WTC11 (cell line): ENCODE results near the gene CLN3. TPM values are rescaled to one million over a fixed set of nuclear protein-coding genes. Genes with fewer than 3 reads are reported as not detected.

Source experiments
- ATAC-seq: fragments of 200-7000 bp; cut with Tn5 transposase; 2 replicates; pipeline ENCODE4 v1.10.0; 2021; ENCODE audit warnings: mild to moderate bottlenecking, moderate library complexity
- CTCF ChIA-PET: fragments of 300-600 bp; sonication (Branson Sonifier 250); formaldehyde crosslinking; loops from one replicate; lab custom pipeline; 2021; ENCODE audit warnings: antibody characterized with exemption; lab: Charles Lee
- POLR2A ChIA-PET: fragments of 350-600 bp; sonication (Branson Sonifier 250); formaldehyde crosslinking; loops from one replicate; lab custom pipeline; 2021; ENCODE audit warnings: antibody characterized with exemption; lab: Charles Lee
- DNase-seq: peaks from one replicate; pipeline ENCODE4 v3.0.0; 2021; ENCODE audit warnings: low spot score
- H3K27ac Mint-ChIP-seq: 2 replicates; pipeline ENCODE4 v1.8.0; 2021; ENCODE audit warnings: mixed read lengths
- H3K27me3 Mint-ChIP-seq: 2 replicates; pipeline ENCODE4 v1.8.0; 2021; ENCODE audit warnings: low read depth, mild to moderate bottlenecking, moderate library complexity, mixed read lengths
- H3K36me3 Mint-ChIP-seq: 2 replicates; pipeline ENCODE4 v1.8.0; 2021; ENCODE audit warnings: mixed read lengths
- H3K4me1 Mint-ChIP-seq: 2 replicates; pipeline ENCODE4 v1.8.0; 2022; ENCODE audit warnings: mixed read lengths
- H3K4me3 Mint-ChIP-seq: 2 replicates; pipeline ENCODE4 v1.8.0; 2021; ENCODE audit warnings: mild to moderate bottlenecking, moderate library complexity, mixed read lengths
- H3K9me3 Mint-ChIP-seq: 2 replicates; pipeline ENCODE4 v1.8.0; 2021; ENCODE audit warnings: mixed read lengths
- ARID4B ChIP-seq: sonication (generic); formaldehyde crosslinking; IDR thresholded peaks from 2 replicates; pipeline ENCODE4 v1.8.0; 2023; ENCODE audit warnings: missing genetic modification reagents, mild to moderate bottlenecking, borderline replicate concordance
- CDX4 ChIP-seq: fragments of 250-450 bp; sonication (Bioruptor Pico); IDR thresholded peaks from 2 replicates; pipeline ENCODE4 v1.9.0; 2021; ENCODE audit warnings: moderate library complexity, mild to moderate bottlenecking, inconsistent platforms, borderline replicate concordance
- E2F4 ChIP-seq: sonication (generic); formaldehyde crosslinking; IDR thresholded peaks from 2 replicates; pipeline ENCODE4 v1.8.1; 2022; ENCODE audit warnings: low read depth, mild to moderate bottlenecking, moderate library complexity, missing genetic modification reagents, borderline replicate concordance
- E2F5 ChIP-seq: sonication (generic); formaldehyde crosslinking; IDR thresholded peaks from 2 replicates; pipeline ENCODE4 v1.8.1; 2022; ENCODE audit warnings: mild to moderate bottlenecking, moderate library complexity, missing genetic modification reagents
- ESRRA ChIP-seq: sonication (generic); formaldehyde crosslinking; IDR thresholded peaks from 2 replicates; pipeline ENCODE4 v1.8.1; 2022; ENCODE audit warnings: mild to moderate bottlenecking, missing genetic modification reagents, borderline replicate concordance
- GRHL2 ChIP-seq: fragments of 250-450 bp; sonication (Bioruptor Pico); IDR thresholded peaks from 2 replicates; pipeline ENCODE4 v1.8.0; 2022; ENCODE audit warnings: mild to moderate bottlenecking, moderate library complexity; ENCODE audit not compliant: insufficient replicate concordance, severe bottlenecking
- IRF1 ChIP-seq: sonication (generic); formaldehyde crosslinking; IDR thresholded peaks from 2 replicates; pipeline ENCODE4 v1.8.0; 2023; ENCODE audit warnings: missing genetic modification reagents
- JAZF1 ChIP-seq: fragments of 250-450 bp; sonication (Bioruptor Pico); IDR thresholded peaks from 2 replicates; pipeline ENCODE4 v1.9.0; 2021; ENCODE audit warnings: moderate library complexity, mild to moderate bottlenecking, inconsistent platforms
- KAT7 ChIP-seq: sonication (generic); formaldehyde crosslinking; IDR thresholded peaks from 2 replicates; pipeline ENCODE4 v1.8.1; 2023; ENCODE audit warnings: missing genetic modification reagents, mild to moderate bottlenecking, borderline replicate concordance
- NFE2L1 ChIP-seq: sonication (generic); formaldehyde crosslinking; IDR thresholded peaks from 2 replicates; pipeline ENCODE4 v1.8.1; 2023; ENCODE audit warnings: missing genetic modification reagents
- NFYB ChIP-seq: sonication (generic); formaldehyde crosslinking; conservative IDR thresholded peaks from 2 replicates; pipeline ENCODE4 v1.8.0; 2022; ENCODE audit warnings: low read depth, missing genetic modification reagents
- NR1H2 ChIP-seq: sonication (generic); formaldehyde crosslinking; IDR thresholded peaks from 2 replicates; pipeline ENCODE4 v1.9.0; 2021; ENCODE audit warnings: mild to moderate bottlenecking, moderate library complexity, missing genetic modification reagents
- TCF7 ChIP-seq: sonication (generic); formaldehyde crosslinking; IDR thresholded peaks from 2 replicates; pipeline ENCODE4 v1.8.0; 2022; ENCODE audit warnings: mild to moderate bottlenecking, low read depth, missing genetic modification reagents, moderate library complexity
- TEAD1 ChIP-seq: sonication (generic); formaldehyde crosslinking; IDR thresholded peaks from 2 replicates; pipeline ENCODE4 v1.8.0; 2022; ENCODE audit warnings: mild to moderate bottlenecking, missing genetic modification reagents
- ZBTB21 ChIP-seq: sonication (generic); formaldehyde crosslinking; IDR thresholded peaks from 2 replicates; pipeline ENCODE4 v1.8.1; 2023; ENCODE audit warnings: mild to moderate bottlenecking, missing genetic modification reagents, borderline replicate concordance
- ZBTB43 ChIP-seq: sonication (generic); formaldehyde crosslinking; IDR thresholded peaks from 2 replicates; pipeline ENCODE4 v1.8.1; 2023; ENCODE audit warnings: mild to moderate bottlenecking, missing genetic modification reagents
- ZNF317 ChIP-seq: sonication (generic); formaldehyde crosslinking; IDR thresholded peaks from 2 replicates; pipeline ENCODE4 v1.8.1; 2023; ENCODE audit warnings: low read depth, mild to moderate bottlenecking, moderate library complexity, missing genetic modification reagents, borderline replicate concordance
- ZNF671 ChIP-seq: fragments of 250-450 bp; sonication (Bioruptor Pico); IDR thresholded peaks from 2 replicates; pipeline ENCODE4 v1.8.0; 2021; ENCODE audit warnings: mild to moderate bottlenecking
- total RNA-seq: library from RNA; stranded (reverse); gene quantifications from 3 replicates; pipeline ENCODE4 v1.2.3, GENCODE V29; 2021

Gene CLN3
- total RNA-seq, 1 experiment from 2014 or later: 23.9 TPM

GRCh38 chr16:28529124-28529523, 37.2 kb upstream of the CLN3 start:
- Mint-ChIP-seq H3K27ac (no peak overlapping the region), H3K4me3 (no peak overlapping the region), H3K36me3 (no peaks in the 10 kb centered on the region), H3K4me1 (peaks cover 9% of the 10 kb centered on the region), H3K9me3 (peaks cover 8% of the 10 kb centered on the region; the same call in 1 of the 2 replicates), H3K27me3 (no peaks in the 10 kb centered on the region; the same call in 1 of the 2 replicates)
- TF ChIP-seq NFE2L1 (CRISPR knock-in tag): no peak
- TF ChIP-seq IRF1 (CRISPR knock-in tag): no peak
- no peak for TF ChIP-seq GRHL2 (CRISPR knock-in tag)
- no peak for TF ChIP-seq ZBTB21 (CRISPR knock-in tag)
- TF ChIP-seq KAT7 (CRISPR knock-in tag): no peak
- no peak for TF ChIP-seq NFYB
- TF ChIP-seq ARID4B: no peak
- no peak for TF ChIP-seq ESRRA (CRISPR knock-in tag)
- no peak for TF ChIP-seq TEAD1 (CRISPR knock-in tag)
- no peak for TF ChIP-seq ZBTB43 (CRISPR knock-in tag)
- no peak for TF ChIP-seq E2F5
- no peak for TF ChIP-seq CDX4 (CRISPR knock-in tag)
- TF ChIP-seq TCF7 (CRISPR knock-in tag): no peak
- no peak for TF ChIP-seq JAZF1 (CRISPR knock-in tag)
- no peak for TF ChIP-seq ZNF317
- no peak for TF ChIP-seq ZNF671 (CRISPR knock-in tag)
- no peak for TF ChIP-seq NR1H2 (CRISPR knock-in tag)
- no peak for TF ChIP-seq E2F4
- ChIA-PET POLR2A (no interaction called here), CTCF (no interaction called here)
- DNase-seq: no peak
- no peak for ATAC-seq
